ENCODE results near the gene USP17L12.
"Not testable (repeated sequence)": the region's sequence is repeated elsewhere in the genome, so short reads cannot be mapped to it uniquely, and the experiment has no call there.

The USP17L12 gene, protein sequence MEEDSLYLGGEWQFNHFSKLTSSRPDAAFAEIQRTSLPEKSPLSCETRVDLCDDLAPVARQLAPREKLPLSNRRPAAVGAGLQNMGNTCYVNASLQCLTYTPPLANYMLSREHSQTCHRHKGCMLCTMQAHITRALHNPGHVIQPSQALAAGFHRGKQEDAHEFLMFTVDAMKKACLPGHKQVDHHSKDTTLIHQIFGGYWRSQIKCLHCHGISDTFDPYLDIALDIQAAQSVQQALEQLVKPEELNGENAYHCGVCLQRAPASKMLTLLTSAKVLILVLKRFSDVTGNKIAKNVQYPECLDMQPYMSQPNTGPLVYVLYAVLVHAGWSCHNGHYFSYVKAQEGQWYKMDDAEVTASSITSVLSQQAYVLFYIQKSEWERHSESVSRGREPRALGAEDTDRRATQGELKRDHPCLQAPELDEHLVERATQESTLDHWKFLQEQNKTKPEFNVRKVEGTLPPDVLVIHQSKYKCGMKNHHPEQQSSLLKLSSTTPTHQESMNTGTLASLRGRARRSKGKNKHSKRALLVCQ
- total RNA-seq: 0 reads per million in 18 experiments

DNA sequence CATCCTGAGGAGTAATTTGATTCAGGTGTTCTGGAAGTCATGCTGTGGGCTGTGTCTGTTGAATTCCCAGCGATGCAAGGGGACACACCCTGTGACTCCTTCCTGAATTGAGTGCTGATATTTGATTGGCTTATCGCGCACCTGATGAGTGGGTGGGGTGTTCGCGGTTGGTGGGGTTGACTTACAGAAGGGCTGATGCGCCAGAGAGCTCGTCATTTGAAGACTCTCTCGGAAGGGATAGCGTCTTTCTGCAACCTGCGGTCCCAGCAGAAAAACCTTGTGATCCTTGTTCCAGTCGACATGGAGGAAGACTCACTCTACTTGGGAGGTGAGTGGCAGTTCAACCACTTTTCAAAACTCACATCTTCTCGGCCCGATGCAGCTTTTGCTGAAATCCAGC, at the start of gene USP17L12:
Gene USP17L12 (plus strand): TSS at position 301 of the 400 bp plus-strand sequence. CDS start 0 bp downstream, at position 301.
- DNase-seq: not testable (repeated sequence)

DNA sequence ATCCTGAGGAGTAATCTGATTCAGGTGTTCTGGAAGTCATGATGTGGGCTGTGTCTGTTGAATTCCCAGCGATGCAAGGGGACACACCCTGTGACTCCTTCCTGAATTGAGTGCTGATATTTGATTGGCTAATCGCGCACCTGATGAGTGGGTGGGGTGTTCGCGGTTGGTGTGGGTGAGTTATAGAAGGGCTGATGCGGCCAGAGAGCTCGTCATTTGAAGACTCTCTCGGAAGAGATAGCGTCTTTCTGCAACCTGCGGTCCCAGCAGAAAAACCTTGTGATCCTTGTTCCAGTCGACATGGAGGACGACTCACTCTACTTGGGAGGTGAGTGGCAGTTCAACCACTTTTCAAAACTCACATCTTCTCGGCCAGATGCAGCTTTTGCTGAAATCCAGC, 9.6 kb upstream of the USP17L12 start, which contains the start of gene USP17L10:
Gene USP17L10 (plus strand): TSS at position 301 of the 400 bp plus-strand sequence. CDS start 0 bp downstream, at position 301.
- not testable (repeated sequence) for DNase-seq

DNA sequence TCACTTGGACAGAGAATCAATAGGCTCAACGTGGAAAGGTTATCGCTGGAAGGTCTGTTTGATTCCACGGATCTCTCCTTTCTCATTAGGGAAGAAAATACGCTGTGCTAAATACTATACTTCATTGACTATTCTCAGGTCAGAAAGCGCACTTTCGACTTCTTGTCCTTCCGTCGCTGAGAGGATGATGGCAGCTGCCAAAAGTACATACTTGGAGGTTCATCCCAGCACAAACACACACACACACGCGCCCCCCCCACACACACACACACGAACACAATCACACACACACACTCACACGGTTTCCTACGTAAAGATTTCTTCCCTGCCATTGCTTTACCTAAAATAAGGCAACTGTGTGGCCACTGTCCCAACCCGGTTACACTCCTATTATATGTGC, 5.3 kb upstream of the USP17L12 start:
- not testable (repeated sequence) for DNase-seq

DNA sequence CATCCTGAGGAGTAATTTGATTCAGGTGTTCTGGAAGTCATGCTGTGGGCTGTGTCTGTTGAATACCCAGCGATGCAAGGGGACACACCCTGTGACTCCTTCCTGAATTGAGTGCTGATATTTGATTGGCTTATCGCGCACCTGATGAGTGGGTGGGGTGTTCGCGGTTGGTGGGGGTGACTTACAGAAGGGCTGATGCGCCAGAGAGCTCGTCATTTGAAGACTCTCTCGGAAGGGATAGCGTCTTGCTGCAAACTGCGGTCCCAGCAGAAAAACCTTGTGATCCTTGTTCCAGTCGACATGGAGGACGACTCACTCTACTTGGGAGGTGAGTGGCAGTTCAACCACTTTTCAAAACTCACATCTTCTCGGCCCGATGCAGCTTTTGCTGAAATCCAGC, 4.8 kb upstream of the USP17L12 start, which contains the start of gene USP17L11:
Gene USP17L11 (plus strand): TSS at position 301 of the 400 bp plus-strand sequence. CDS start 0 bp downstream, at position 301.
- DNase-seq: not testable (repeated sequence)

DNA sequence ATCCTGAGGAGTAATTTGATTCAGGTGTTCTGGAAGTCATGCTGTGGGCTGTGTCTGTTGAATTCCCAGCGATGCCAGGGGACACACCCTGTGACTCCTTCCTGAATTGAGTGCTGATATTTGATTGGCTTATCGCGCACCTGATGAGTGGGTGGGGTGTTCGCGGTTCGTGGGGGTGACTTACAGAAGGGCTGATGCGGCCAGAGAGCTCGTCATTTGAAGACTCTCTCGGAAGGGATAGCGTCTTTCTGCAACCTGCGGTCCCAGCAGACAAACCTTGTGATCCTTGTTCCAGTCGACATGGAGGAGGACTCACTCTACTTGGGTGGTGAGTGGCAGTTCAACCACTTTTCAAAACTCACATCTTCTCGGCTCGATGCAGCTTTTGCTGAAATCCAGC, 4.6 kb downstream of the USP17L12 start, which contains the start of gene USP17L13:
Gene USP17L13 (plus strand): TSS at position 301 of the 400 bp plus-strand sequence. CDS start 0 bp downstream, at position 301.
- DNase-seq: not testable (repeated sequence)

DNA sequence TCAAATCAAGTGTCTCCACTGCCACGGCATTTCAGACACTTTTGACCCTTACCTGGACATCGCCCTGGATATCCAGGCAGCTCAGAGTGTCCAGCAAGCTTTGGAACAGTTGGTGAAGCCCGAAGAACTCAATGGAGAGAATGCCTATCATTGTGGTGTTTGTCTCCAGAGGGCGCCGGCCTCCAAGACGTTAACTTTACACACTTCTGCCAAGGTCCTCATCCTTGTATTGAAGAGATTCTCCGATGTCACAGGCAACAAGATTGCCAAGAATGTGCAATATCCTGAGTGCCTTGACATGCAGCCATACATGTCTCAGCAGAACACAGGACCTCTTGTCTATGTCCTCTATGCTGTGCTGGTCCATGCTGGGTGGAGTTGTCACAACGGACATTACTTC, 10.3 kb downstream of the USP17L12 start:
- DNase-seq: not testable (repeated sequence)

DNA sequence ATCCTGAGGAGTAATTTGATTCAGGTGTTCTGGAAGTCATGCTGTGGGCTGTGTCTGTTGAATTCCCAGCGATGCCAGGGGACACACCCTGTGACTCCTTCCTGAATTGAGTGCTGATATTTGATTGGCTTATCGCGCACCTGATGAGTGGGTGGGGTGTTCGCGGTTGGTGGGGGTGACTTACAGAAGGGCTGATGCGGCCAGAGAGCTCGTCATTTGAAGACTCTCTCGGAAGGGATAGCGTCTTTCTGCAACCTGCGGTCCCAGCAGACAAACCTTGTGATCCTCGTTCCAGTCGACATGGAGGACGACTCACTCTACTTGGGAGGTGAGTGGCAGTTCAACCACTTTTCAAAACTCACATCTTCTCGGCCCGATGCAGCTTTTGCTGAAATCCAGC, 14.1 kb downstream of the USP17L12 start, which contains the start of gene USP17L15:
Gene USP17L15 (plus strand): TSS at position 301 of the 400 bp plus-strand sequence. CDS start 0 bp downstream, at position 301.
- not testable (repeated sequence) for DNase-seq

DNA sequence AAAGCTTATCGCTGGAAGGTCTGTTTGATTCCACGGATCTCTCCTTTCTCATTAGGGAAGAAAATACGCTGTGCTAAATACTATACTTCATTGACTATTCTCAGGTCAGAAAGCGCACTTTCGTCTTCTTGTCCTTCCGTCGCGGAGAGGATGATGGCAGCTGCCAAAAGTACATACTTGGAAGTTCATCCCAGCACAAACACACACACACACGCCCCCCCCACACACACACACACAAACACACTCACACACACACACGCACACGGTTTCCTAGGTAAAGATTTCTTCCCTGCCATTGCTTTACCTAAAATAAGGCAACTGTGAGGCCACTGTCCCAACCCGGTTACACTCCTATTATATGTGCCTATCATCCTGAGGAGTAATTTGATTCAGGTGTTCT, 18.5 kb downstream of the USP17L12 start:
- not testable (repeated sequence) for DNase-seq

DNA sequence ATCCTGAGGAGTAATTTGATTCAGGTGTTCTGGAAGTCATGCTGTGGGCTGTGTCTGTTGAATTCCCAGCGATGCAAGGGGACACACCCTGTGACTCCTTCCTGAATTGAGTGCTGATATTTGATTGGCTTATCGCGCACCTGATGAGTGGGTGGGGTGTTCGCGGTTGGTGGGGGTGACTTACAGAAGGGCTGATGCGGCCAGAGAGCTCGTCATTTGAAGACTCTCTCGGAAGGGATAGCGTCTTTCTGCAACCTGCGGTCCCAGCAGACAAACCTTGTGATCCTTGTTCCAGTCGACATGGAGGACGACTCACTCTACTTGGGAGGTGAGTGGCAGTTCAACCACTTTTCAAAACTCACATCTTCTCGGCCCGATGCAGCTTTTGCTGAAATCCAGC, 23.6 kb downstream of the USP17L12 start, which contains the start of gene USP17L17:
Gene USP17L17 (plus strand): TSS at position 301 of the 400 bp plus-strand sequence. CDS start 0 bp downstream, at position 301.
- not testable (repeated sequence) for DNase-seq

DNA sequence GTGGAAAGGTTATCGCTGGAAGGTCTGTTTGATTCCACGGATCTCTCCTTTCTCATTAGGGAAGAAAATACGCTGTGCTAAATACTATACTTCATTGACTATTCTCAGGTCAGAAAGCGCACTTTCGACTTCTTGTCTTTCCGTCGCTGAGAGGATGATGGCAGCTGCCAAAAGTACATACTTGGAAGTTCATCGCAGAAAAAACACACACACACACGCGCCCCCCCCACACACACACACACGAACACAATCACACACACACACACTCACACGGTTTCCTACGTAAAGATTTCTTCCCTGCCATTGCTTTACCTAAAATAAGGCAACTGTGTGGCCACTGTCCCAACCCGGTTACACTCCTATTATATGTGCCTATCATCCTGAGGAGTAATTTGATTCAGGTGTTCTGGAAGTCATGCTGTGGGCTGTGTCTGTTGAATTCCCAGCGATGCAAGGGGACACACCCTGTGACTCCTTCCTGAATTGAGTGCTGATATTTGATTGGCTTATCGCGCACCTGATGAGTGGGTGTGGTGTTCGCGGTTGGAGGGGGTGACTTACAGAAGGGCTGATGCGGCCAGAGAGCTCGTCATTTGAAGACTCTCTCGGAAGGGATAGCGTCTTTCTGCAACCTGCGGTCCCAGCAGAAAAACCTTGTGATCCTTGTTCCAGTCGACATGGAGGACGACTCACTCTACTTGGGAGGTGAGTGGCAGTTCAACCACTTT, 28.2 kb downstream of the USP17L12 start, which contains the start of gene USP17L18:
Gene USP17L18 (plus strand): TSS at position 678 of the 728 bp plus-strand sequence. CDS start 0 bp downstream, at position 678.
- DNase-seq: not testable (repeated sequence)

DNA sequence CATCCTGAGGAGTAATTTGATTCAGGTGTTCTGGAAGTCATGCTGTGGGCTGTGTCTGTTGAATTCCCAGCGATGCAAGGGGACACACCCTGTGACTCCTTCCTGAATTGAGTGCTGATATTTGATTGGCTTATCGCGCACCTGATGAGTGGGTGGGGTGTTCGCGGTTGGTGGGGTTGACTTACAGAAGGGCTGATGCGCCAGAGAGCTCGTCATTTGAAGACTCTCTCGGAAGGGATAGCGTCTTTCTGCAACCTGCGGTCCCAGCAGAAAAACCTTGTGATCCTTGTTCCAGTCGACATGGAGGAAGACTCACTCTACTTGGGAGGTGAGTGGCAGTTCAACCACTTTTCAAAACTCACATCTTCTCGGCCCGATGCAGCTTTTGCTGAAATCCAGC, 33.1 kb downstream of the USP17L12 start, which contains the start of gene USP17L19:
Gene USP17L19 (plus strand): TSS at position 301 of the 400 bp plus-strand sequence. CDS start 0 bp downstream, at position 301.
- DNase-seq: not testable (repeated sequence)

DNA sequence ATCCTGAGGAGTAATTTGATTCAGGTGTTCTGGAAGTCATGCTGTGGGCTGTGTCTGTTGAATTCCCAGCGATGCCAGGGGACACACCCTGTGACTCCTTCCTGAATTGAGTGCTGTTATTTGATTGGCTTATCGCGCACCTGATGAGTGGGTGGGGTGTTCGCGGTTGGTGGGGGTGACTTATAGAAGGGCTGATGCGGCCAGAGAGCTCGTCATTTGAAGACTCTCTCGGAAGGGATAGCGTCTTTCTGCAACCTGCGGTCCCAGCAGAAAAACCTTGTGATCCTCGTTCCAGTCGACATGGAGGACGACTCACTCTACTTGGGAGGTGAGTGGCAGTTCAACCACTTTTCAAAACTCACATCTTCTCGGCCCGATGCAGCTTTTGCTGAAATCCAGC, 37.9 kb downstream of the USP17L12 start, which contains the start of gene USP17L20:
Gene USP17L20 (plus strand): TSS at position 301 of the 400 bp plus-strand sequence. CDS start 0 bp downstream, at position 301.
- not testable (repeated sequence) for DNase-seq

DNA sequence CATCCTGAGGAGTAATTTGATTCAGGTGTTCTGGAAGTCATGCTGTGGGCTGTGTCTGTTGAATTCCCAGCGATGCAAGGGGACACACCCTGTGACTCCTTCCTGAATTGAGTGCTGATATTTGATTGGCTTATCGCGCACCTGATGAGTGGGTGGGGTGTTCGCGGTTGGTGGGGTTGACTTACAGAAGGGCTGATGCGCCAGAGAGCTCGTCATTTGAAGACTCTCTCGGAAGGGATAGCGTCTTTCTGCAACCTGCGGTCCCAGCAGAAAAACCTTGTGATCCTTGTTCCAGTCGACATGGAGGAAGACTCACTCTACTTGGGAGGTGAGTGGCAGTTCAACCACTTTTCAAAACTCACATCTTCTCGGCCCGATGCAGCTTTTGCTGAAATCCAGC, 42.6 kb downstream of the USP17L12 start, which contains the start of gene USP17L21:
Gene USP17L21 (plus strand): TSS at position 301 of the 400 bp plus-strand sequence. CDS start 0 bp downstream, at position 301.
- DNase-seq: not testable (repeated sequence)

DNA sequence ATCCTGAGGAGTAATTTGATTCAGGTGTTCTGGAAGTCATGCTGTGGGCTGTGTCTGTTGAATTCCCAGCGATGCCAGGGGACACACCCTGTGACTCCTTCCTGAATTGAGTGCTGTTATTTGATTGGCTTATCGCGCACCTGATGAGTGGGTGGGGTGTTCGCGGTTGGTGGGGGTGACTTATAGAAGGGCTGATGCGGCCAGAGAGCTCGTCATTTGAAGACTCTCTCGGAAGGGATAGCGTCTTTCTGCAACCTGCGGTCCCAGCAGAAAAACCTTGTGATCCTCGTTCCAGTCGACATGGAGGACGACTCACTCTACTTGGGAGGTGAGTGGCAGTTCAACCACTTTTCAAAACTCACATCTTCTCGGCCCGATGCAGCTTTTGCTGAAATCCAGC, 47.4 kb downstream of the USP17L12 start, which contains the start of gene USP17L22:
Gene USP17L22 (plus strand): TSS at position 301 of the 400 bp plus-strand sequence. CDS start 0 bp downstream, at position 301.
- not testable (repeated sequence) for DNase-seq
